GM12878 (cell line): Measurements from ENCODE around the gene PGF. TPM values are rescaled to one million over a fixed set of nuclear protein-coding genes. Genes with fewer than 3 reads are reported as not detected.

ENCODE experiments used
- ATAC-seq: fragments of 200-7000 bp; cut with Tn5 transposase; 3 replicates; pipeline ENCODE4 v1.9.1; 2020; ENCODE audit warnings: mild to moderate bottlenecking, moderate library complexity
- BruUV-seq: library from RNA; stranded (reverse); fragments of 400-500 nt; replicated peaks from 2 replicates; lab custom pipeline; 2021; lab: Mats Ljungman, UMichigan
- CTCF ChIA-PET: fragments of 300-600 bp; sonication (Branson Sonifier 250); formaldehyde crosslinking; extraction: SDS; loops from one replicate; lab custom pipeline; 2021; ENCODE audit warnings: inconsistent platforms; lab: Yijun Ruan, JAX
- POLR2A ChIA-PET: fragments of 350-600 bp; formaldehyde crosslinking; extraction: SDS; loops from one replicate; lab custom pipeline; 2021; ENCODE audit warnings: inconsistent platforms; lab: Charles Lee
- RAD21 ChIA-PET: fragments of 300-600 bp; sonication (Branson Sonifier 250); formaldehyde crosslinking; loops from one replicate; lab custom pipeline; 2023; ENCODE audit warnings: antibody characterized with exemption; ENCODE audit not compliant: unreplicated experiment; lab: Charles Lee
- SMC1A ChIA-PET: fragments of 300-600 bp; sonication (Branson Sonifier 250); formaldehyde crosslinking; loops from one replicate; lab custom pipeline; 2023; ENCODE audit not compliant: unreplicated experiment, uncharacterized antibody; lab: Charles Lee
- DNase-seq: peaks from one replicate; pipeline ENCODE4 v3.0.0-alpha.2; 2011; ENCODE audit warnings: low read depth, low spot score
- FAIRE-seq: peaks from 3 replicates; lab custom pipeline; 2011; peaks lifted over from hg19 to GRCh38; lab: Jason Lieb, UNC
- H2AFZ ChIP-seq: 2 replicates; pipeline ENCODE4 v1.6.0; 2011; ENCODE audit warnings: low read depth, low read length, control low read depth; ENCODE audit not compliant: control insufficient read depth
- H3K27ac ChIP-seq: 2 replicates; pipeline ENCODE4 v1.5.1; 2011; ENCODE audit warnings: control low read depth; ENCODE audit not compliant: control insufficient read depth, insufficient read depth
- H3K27me3 ChIP-seq, 2 experiments: replicated peaks in 1 of 2; 2 replicates each; pipeline versions ENCODE4 v1.6.0 to v1.6.1; 2011; ENCODE audit warnings: low read length in 1 of 2; ENCODE audit not compliant: control insufficient read depth in 2 of 2, insufficient read depth in 2 of 2
- H3K36me3 ChIP-seq, 2 experiments: 2 replicates each; pipeline ENCODE4 v1.5.1; 2011; ENCODE audit warnings: low read length in 1 of 2; ENCODE audit not compliant: control insufficient read depth in 2 of 2, insufficient read depth in 2 of 2
- H3K4me1 ChIP-seq: 2 replicates; pipeline ENCODE4 v1.6.1; 2011; ENCODE audit warnings: mild to moderate bottlenecking, low read length, moderate library complexity, mixed read lengths; ENCODE audit not compliant: control insufficient read depth, insufficient read depth
- H3K4me2 ChIP-seq: 2 replicates; pipeline ENCODE4 v1.6.0; 2011; ENCODE audit warnings: control low read depth; ENCODE audit not compliant: control insufficient read depth, insufficient read depth
- H3K4me3 ChIP-seq: fragments of 200-600 bp; sonication (generic); 2 replicates; pipeline ENCODE4 v1.5.1; 2016
- H3K79me2 ChIP-seq: 2 replicates; pipeline ENCODE4 v1.6.0; 2011; ENCODE audit warnings: low read length; ENCODE audit not compliant: control insufficient read depth, insufficient read depth
- H3K9ac ChIP-seq: 2 replicates; pipeline ENCODE4 v1.8.0; 2011; ENCODE audit warnings: low read length, control low read depth, mixed read lengths; ENCODE audit not compliant: control insufficient read depth, insufficient read depth
- H3K9me3 ChIP-seq: replicated peaks from 3 replicates; pipeline ENCODE4 v1.5.1; 2011; ENCODE audit warnings: mild to moderate bottlenecking, low read length; ENCODE audit not compliant: control insufficient read depth, insufficient read depth
- H4K20me1 ChIP-seq: 2 replicates; pipeline ENCODE4 v1.6.0; 2011; ENCODE audit not compliant: control insufficient read depth, insufficient read depth
- HDGF ChIP-seq: fragments of 450-650 bp; IDR thresholded peaks from 2 replicates; pipeline ENCODE4 v1.6.1; 2016; ENCODE audit warnings: antibody characterized with exemption
- WGBS: methylation state at CpG from one replicate; pipeline ENCODE4 v1.1.6; 2016; ENCODE audit warnings: low lambda C conversion rate; ENCODE audit not compliant: insufficient replicate concordance, insufficient coverage; ENCODE audit errors: missing lambda C conversion rate; 5-methylcytosine and 5-hydroxymethylcytosine counted together
- in situ Hi-C: fragments of 300-500 bp; cut with MboI; formaldehyde crosslinking; loops from 9 replicates; pipeline ENCODE4 v1.14.3; 2018; ENCODE audit warnings: mixed read lengths
- intact Hi-C: fragments of 100-400 bp; cut with micrococcal nuclease; formaldehyde crosslinking; loops from one replicate; pipeline ENCODE4 v1.14.2; 2022; ENCODE audit not compliant: unreplicated experiment
- polyA plus RNA-seq, 11 experiments: library from polyadenylated mRNA; depleted of rRNA in 4 of 11; unstranded in 6 of 11; stranded (reverse) in 5 of 11; fragments of >200 nt; fragmentation: Nextera tagmentation in 4 of 11; fragmentation: Illumina TruSeq in 1 of 11; extraction: Ambion mirVana in 4 of 11; extraction: Trizol in 1 of 11; gene quantifications; 1 replicate in 1 of 11; 2 replicates in 10 of 11; pipeline versions ENCODE4 v1.2.1 to v1.2.3, GENCODE V29; 2011 to 2016; ENCODE audit warnings: inconsistent platforms in 2 of 11, missing spikeins in 2 of 11, low read depth in 1 of 11
- total RNA-seq, 4 experiments: library from RNA; depleted of rRNA in 3 of 4; stranded (reverse); fragments of >200 nt in 3 of 4; fragmentation: Illumina TruSeq in 1 of 4; extraction: Trizol in 1 of 4; gene quantifications; 2 replicates each; pipeline versions ENCODE4 v1.2.1 to v1.2.3, GENCODE V29; 2013 to 2021
- TF ChIP-seq, protein P1 (sequence below): IDR thresholded peaks from 2 replicates; pipeline ENCODE4 v1.6.1; 2011; ENCODE audit warnings: borderline replicate concordance, low read depth, mild to moderate bottlenecking, moderate library complexity, low read length; ENCODE audit not compliant: insufficient read depth, poor library complexity, severe bottlenecking

Gene PGF
- total and polyA plus RNA-seq, 10 of the 15 experiments (the other 5 are each of a cell fraction or from before 2014, with no cell fraction given): 0.11 to 5.5 (median 0.63) TPM

DNA sequence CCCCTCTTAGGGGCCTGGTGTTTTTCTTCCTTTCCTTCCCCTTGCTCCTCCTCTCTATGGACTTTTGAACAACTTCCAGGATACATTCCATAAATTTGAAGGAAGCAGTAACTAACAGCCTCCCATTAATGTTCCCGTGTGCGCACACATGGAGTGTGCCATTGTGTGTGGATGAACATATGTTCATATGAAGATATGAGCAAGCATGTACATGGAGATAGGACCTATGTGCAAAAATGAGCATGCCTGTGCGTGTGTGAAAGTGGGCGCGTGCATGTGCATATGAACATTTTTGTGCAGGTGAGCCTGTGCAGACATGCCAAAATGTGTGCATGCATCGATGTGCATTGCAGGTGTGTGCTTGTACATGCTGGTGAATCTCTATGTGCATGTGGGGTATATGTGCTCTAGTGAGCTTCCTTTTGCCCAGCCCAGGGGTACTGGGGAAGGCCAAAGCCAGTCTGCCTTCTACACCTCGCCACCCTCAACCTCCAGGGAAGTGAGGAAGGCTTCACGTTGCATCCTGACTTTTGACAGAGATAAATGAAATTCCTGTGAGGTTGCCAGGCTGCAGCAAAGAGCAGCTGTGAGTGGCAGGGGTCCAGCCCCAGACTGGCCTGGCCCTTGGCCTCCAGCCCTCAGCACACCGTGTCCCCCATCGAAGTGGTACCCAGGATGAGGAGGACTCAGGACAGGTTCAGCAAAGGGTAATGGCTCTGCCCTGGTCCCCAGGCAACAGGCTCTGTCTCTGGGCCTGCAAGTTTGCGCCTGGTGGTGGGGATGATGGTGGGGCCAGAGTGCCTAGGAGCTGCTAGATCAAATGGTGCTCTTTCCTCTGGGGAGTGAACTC is 21.1 kb upstream of the PGF start:
- no peaks in the 10 kb centered on the region for H3K79me2 ChIP-seq
- H3K27me3 ChIP-seq: no peaks in the 10 kb centered on the region; a peak in 1 of 4 replicates
- no peaks in the 10 kb centered on the region for H4K20me1 ChIP-seq
- 57% methylated on average over 11 of the region's 11 CpGs for WGBS
- no TSS peak for BruUV-seq
- H3K4me3 ChIP-seq: no peak overlapping the region
- H2AFZ ChIP-seq: no peak overlapping the region
- DNase-seq (no peak), FAIRE-seq (no peak), ATAC-seq (no peak)
- ChIA-PET POLR2A (no interaction called here), SMC1A (no interaction called here), CTCF (interaction anchor here (1.5 kb wide), 1 partner anchor 112 kb away, joined by 3 read pairs; no protein-coding TSS in a partner anchor), RAD21 (no interaction called here)
- no peaks in the 10 kb centered on the region for H3K4me1 ChIP-seq
- no peak overlapping the region for H3K27ac ChIP-seq
- no peak overlapping the region for H3K4me2 ChIP-seq
- H3K9me3 ChIP-seq: no peaks in the 10 kb centered on the region
- intact Hi-C loops: no loop called here
- in situ Hi-C loops: no loop called here
- TF ChIP-seq HDGF: no peak
- TF ChIP-seq, protein P1, sequence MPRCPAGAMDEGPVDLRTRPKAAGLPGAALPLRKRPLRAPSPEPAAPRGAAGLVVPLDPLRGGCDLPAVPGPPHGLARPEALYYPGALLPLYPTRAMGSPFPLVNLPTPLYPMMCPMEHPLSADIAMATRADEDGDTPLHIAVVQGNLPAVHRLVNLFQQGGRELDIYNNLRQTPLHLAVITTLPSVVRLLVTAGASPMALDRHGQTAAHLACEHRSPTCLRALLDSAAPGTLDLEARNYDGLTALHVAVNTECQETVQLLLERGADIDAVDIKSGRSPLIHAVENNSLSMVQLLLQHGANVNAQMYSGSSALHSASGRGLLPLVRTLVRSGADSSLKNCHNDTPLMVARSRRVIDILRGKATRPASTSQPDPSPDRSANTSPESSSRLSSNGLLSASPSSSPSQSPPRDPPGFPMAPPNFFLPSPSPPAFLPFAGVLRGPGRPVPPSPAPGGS: peak; percentile 84
- H3K9ac ChIP-seq: no peak overlapping the region
- no peaks in the 10 kb centered on the region for H3K36me3 ChIP-seq
